RWPE2 (cell line): Measurements from ENCODE around the gene MACROD2.

Source experiments
- ATAC-seq: fragments of 200-7000 bp; cut with Tn5 transposase; 3 replicates; pipeline ENCODE4 v1.9.1; 2021; ENCODE audit warnings: low read depth
- DNase-seq: peaks from one replicate; pipeline ENCODE4 v3.0.0-alpha.2; 2020; ENCODE audit warnings: low spot score
- H3K27ac ChIP-seq: fragments of 450-650 bp; 2 replicates; pipeline ENCODE4 v1.5.1; 2017; ENCODE audit warnings: mild to moderate bottlenecking; ENCODE audit not compliant: poor library complexity, severe bottlenecking
- H3K27me3 ChIP-seq: fragments of 250-450 bp; sonication (Bioruptor Pico); 2 replicates; pipeline ENCODE4 v1.5.1; 2021; ENCODE audit warnings: mild to moderate bottlenecking, moderate library complexity; ENCODE audit not compliant: insufficient read depth, poor library complexity, severe bottlenecking
- H3K36me3 ChIP-seq: fragments of 250-450 bp; sonication (Bioruptor Pico); 2 replicates; pipeline ENCODE4 v1.5.1; 2020; ENCODE audit warnings: low read depth, mild to moderate bottlenecking, moderate library complexity
- H3K4me1 ChIP-seq: fragments of 250-450 bp; sonication (Bioruptor Pico); 2 replicates; pipeline ENCODE4 v1.5.1; 2021; ENCODE audit warnings: mild to moderate bottlenecking, moderate library complexity; ENCODE audit not compliant: insufficient read depth, poor library complexity, severe bottlenecking
- H3K4me3 ChIP-seq: fragments of 250-450 bp; sonication (Bioruptor Pico); 2 replicates; pipeline ENCODE4 v1.5.1; 2021; ENCODE audit warnings: mild to moderate bottlenecking, moderate library complexity; ENCODE audit not compliant: severe bottlenecking
- H3K9me3 ChIP-seq: fragments of 250-450 bp; sonication (Bioruptor Pico); 2 replicates; pipeline ENCODE4 v1.5.1; 2021; ENCODE audit warnings: mild to moderate bottlenecking, moderate library complexity; ENCODE audit not compliant: severe bottlenecking
- TF ChIP-seq, protein P1 (sequence below): fragments of 450-650 bp; IDR thresholded peaks from one replicate; pipeline ENCODE4 v1.5.1; 2017; ENCODE audit warnings: mild to moderate bottlenecking, moderate library complexity; ENCODE audit not compliant: poor library complexity, severe bottlenecking

The MACROD2 gene

DNA sequence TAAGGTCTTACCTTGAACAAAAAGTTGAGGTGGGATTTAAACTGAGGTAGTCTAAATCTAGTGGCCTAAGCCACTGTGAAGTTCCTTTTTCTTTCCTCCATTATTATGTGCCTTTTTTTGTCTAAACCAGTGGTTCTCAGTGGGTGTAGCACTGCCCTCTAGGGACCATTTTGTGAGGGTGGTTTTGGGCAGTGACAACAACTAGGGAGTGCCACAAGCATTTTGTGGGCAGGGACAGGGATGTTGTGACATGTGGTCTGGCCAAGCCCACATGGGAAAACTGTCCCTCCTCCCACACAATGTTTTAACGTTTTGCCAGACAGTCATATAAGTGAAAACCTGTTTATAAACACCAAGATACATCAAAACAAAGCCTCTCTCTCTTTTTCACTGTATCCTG, 1241.5 kb downstream of the MACROD2 start:
- H3K4me1 ChIP-seq, result no peaks in the 10 kb centered on the region
- ATAC-seq (peak; percentile 72; the same call in 2 of the 3 replicates), DNase-seq (no peak)
- no peaks in the 10 kb centered on the region for H3K36me3 ChIP-seq
- no peaks in the 10 kb centered on the region for H3K27me3 ChIP-seq
- H3K4me3 ChIP-seq, result no peak overlapping the region
- TF ChIP-seq, protein P1, sequence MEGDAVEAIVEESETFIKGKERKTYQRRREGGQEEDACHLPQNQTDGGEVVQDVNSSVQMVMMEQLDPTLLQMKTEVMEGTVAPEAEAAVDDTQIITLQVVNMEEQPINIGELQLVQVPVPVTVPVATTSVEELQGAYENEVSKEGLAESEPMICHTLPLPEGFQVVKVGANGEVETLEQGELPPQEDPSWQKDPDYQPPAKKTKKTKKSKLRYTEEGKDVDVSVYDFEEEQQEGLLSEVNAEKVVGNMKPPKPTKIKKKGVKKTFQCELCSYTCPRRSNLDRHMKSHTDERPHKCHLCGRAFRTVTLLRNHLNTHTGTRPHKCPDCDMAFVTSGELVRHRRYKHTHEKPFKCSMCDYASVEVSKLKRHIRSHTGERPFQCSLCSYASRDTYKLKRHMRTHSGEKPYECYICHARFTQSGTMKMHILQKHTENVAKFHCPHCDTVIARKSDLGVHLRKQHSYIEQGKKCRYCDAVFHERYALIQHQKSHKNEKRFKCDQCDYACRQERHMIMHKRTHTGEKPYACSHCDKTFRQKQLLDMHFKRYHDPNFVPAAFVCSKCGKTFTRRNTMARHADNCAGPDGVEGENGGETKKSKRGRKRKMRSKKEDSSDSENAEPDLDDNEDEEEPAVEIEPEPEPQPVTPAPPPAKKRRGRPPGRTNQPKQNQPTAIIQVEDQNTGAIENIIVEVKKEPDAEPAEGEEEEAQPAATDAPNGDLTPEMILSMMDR, result peak; percentile 73
- no peak overlapping the region for H3K27ac ChIP-seq
- H3K9me3 ChIP-seq, result no peaks in the 10 kb centered on the region

DNA sequence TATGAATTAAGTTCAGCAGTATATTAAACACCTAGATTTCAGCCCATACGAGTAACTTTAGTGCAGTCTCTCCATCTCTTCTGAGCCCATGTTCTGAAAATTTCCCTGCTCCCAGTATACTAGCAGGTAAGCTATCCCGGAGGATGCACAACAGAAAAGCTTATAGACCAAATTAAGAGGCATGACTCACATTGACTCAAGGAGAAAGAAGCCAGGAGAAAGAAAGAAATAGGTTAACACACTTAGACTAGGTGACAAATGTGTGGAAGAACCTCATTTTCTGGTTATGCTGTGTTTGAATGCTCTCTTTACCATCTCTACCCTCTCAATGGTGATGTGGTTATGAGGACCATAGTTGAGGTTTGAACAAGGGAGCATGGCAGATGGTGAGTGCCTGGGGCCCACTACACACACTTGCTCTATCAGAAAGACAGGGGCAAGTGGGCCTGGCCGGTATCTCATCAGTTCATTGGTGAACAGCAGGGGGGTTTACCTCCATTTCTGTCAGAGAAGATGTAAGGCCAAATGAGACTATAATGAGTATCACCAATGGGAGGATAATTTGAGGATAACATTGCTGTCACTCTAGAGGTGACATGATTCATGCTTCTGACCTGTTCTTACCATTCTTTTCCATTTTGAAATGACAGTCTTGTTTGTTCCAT, 1244.4 kb downstream of the MACROD2 start:
- no peaks in the 10 kb centered on the region for H3K27me3 ChIP-seq
- DNase-seq (no peak), ATAC-seq (no peak)
- no peak overlapping the region for H3K4me3 ChIP-seq
- no peaks in the 10 kb centered on the region for H3K36me3 ChIP-seq
- H3K4me1 ChIP-seq, result no peaks in the 10 kb centered on the region
- H3K9me3 ChIP-seq, result no peaks in the 10 kb centered on the region
- TF ChIP-seq, protein P1, result no peak
- H3K27ac ChIP-seq, result no peak overlapping the region

DNA sequence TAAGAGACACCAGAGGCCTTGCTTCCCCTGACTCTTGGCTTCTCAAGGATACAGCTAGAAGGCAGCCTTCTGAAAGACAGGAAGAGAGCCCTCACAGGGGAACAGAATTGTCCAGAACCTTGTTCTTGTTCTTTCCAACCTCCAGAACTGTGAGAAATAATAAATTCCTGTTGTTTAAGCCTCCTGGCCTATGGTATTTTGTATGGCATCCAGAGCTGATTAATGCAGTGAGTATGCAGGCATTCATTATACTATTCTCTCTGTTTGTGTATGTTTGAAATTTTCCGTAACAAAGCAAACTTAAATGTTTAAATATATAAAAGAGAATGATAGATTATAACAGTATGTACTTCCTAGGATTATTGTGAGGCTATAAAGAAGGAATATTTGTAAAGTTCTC, 1245.5 kb downstream of the MACROD2 start:
- Histone ChIP-seq H3K9me3 (no peaks in the 10 kb centered on the region), H3K4me3 (no peak overlapping the region), H3K4me1 (no peaks in the 10 kb centered on the region), H3K27me3 (no peaks in the 10 kb centered on the region), H3K27ac (no peak overlapping the region), H3K36me3 (no peaks in the 10 kb centered on the region)
- no peak for DNase-seq
- no peak for ATAC-seq
- TF ChIP-seq, protein P1, result no peak

DNA sequence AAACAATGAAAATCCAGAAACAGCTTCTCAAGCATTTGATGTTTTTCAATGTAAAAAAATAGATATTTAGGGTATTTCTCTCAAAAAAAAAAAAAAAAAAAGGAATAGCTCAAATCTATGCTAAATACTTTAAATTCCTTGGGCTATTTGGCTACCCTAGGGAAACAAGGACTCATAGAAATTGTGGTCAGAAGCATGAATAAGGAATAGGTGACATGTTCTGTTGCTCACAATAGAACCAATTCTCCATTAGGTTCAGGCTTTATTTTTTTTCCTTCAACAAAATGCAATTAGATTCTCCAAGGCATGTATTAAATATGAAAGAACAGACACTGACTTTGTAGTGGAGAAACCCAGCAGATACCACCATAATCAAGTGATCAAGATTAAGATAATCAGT, 1246.4 kb downstream of the MACROD2 start:
- ATAC-seq (no peak), DNase-seq (no peak)
- Histone ChIP-seq H3K27ac (no peak overlapping the region), H3K27me3 (no peaks in the 10 kb centered on the region), H3K9me3 (no peaks in the 10 kb centered on the region), H3K4me3 (no peak overlapping the region), H3K36me3 (no peaks in the 10 kb centered on the region), H3K4me1 (no peaks in the 10 kb centered on the region)
- TF ChIP-seq, protein P1, result no peak

DNA sequence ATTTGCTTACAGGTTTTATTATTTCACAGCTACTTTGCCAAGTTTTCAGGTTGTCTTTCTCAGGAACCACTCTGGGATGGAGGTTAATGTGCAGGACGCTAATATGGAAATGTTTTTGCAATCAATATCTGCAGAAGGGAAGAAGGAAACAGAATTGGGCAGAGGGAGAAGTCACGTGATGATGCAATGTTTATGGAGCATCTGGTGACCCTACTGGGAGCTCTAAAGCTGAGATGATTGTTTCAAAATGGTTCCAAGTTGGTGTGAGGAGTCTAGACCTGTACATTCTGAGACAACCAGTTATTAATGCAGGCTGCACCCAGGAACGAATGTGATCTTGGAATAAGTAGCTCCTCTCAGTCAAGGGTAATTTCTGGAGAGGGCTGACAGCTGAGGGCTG, 1247.5 kb downstream of the MACROD2 start:
- Histone ChIP-seq H3K4me1 (no peaks in the 10 kb centered on the region), H3K27ac (no peak overlapping the region), H3K36me3 (no peaks in the 10 kb centered on the region), H3K4me3 (no peak overlapping the region), H3K9me3 (no peaks in the 10 kb centered on the region), H3K27me3 (no peaks in the 10 kb centered on the region)
- ATAC-seq (no peak), DNase-seq (no peak)
- TF ChIP-seq, protein P1, result no peak
